ENCODE data around the gene ALDH1L2. TPM values are rescaled to one million over a fixed set of nuclear protein-coding genes. Genes with fewer than 3 reads are reported as not detected.

The ALDH1L2 gene
- total RNA-seq, 2 donors from 2014 or later: 0.22 to 0.27 TPM

DNA sequence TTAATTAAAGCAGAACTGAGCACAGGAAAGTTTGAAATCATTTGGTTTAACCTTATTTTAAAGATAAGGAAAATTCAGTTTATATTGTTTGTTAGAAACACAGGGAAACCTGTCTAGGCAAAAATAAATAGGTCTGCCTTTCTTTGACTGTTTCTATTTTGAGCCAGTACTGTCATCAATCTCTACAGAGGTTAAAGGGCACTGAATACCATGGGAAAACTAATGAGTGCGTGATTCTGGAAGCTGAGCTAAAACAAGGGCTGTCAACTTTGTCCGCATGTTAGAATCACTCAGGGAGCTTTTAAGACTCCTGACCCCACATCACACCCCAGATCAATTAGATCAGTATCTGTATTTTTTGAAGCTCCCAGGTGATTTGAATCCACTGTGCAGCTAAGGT is 59.3 kb downstream of the ALDH1L2 start:
- no peaks in the 10 kb centered on the region for H3K9me3 Mint-ChIP-seq
- Histone ChIP-seq H3K4me1 (ENCODE audit: control insufficient read depth, insufficient read depth, low read length) (no peaks in the 10 kb centered on the region), H3K4me3 (ENCODE audit: low read length) (no peak overlapping the region), H3K27ac (ENCODE audit: low read depth, low read length) (no peak overlapping the region), H3K36me3 (ENCODE audit: control insufficient read depth, insufficient read depth, low read length) (no peaks in the 10 kb centered on the region), H3K9ac (ENCODE audit: extremely low read depth, low read length, poor library complexity, severe bottlenecking) (no peak overlapping the region), H3K9me3 (ENCODE audit: control insufficient read depth, low read length) (no peaks in the 10 kb centered on the region), H3K27me3 (ENCODE audit: control insufficient read depth, insufficient read depth, low read length, poor library complexity, severe bottlenecking) (no peaks in the 10 kb centered on the region)
- TF ChIP-seq, protein P1, sequence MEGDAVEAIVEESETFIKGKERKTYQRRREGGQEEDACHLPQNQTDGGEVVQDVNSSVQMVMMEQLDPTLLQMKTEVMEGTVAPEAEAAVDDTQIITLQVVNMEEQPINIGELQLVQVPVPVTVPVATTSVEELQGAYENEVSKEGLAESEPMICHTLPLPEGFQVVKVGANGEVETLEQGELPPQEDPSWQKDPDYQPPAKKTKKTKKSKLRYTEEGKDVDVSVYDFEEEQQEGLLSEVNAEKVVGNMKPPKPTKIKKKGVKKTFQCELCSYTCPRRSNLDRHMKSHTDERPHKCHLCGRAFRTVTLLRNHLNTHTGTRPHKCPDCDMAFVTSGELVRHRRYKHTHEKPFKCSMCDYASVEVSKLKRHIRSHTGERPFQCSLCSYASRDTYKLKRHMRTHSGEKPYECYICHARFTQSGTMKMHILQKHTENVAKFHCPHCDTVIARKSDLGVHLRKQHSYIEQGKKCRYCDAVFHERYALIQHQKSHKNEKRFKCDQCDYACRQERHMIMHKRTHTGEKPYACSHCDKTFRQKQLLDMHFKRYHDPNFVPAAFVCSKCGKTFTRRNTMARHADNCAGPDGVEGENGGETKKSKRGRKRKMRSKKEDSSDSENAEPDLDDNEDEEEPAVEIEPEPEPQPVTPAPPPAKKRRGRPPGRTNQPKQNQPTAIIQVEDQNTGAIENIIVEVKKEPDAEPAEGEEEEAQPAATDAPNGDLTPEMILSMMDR (conservative IDR thresholded peaks at IDR 0.05): no peak
- 90 to 100% methylated on average over 2 of the region's 2 CpGs for WGBS, 2 experiments (ENCODE audit: insufficient coverage in 1 of 2, insufficient read length in 1 of 2)
- no peak overlapping the region for H3K4me3 Mint-ChIP-seq
- no peaks in the 10 kb centered on the region for H3K36me3 Mint-ChIP-seq (ENCODE audit: low read depth)
- DNase-seq: no peak
- no peaks in the 10 kb centered on the region for H3K4me1 Mint-ChIP-seq
- no peak overlapping the region for H3K27ac Mint-ChIP-seq
- no peaks in the 10 kb centered on the region for H3K27me3 Mint-ChIP-seq (ENCODE audit: insufficient read depth)

DNA sequence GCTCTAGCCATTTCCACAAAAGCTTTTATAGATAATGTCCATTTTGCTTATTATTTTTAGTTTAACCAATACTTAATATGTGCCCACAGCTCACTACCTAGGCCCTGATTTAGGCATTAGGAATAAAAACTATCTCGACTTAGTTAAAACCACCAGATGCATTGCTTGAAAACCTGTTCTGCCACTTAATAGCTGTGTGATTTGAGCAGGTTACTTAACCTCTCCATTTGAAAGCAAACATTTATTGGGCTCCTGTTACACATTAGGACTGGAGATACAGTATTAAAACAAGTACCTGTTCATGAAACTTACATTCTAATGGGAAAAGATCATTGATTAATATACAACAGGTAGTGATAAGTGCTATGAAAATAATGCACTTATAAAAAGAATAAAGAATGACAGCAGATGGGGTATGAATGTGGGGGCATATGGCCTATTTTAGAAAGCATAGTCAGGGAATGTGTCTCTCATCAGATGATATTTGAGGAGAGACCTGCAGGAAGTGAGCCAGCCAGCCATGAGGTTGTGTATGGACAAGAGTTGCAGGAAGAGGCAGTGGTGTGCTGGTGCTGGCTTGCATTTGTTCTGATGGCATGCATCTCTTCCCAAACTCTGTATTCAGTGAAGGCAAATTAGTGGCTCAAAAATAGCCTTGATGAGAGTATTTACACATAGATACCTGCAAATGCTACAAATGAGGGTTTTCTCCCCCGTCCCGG is 63.9 kb downstream of the ALDH1L2 start:
- no peak overlapping the region for H3K4me3 Mint-ChIP-seq
- H3K36me3 ChIP-seq (ENCODE audit: control insufficient read depth, insufficient read depth, low read length): peaks cover 7% of the 10 kb centered on the region
- peaks cover 11% of the 10 kb centered on the region for H3K36me3 Mint-ChIP-seq (ENCODE audit: low read depth)
- no peak overlapping the region for H3K27ac ChIP-seq (ENCODE audit: low read depth, low read length)
- H3K9ac ChIP-seq (ENCODE audit: extremely low read depth, low read length, poor library complexity, severe bottlenecking): no peak overlapping the region
- H3K4me1 ChIP-seq (ENCODE audit: control insufficient read depth, insufficient read depth, low read length): no peaks in the 10 kb centered on the region
- no peaks in the 10 kb centered on the region for H3K9me3 Mint-ChIP-seq
- H3K27ac Mint-ChIP-seq: no peak overlapping the region
- no peaks in the 10 kb centered on the region for H3K9me3 ChIP-seq (ENCODE audit: control insufficient read depth, low read length)
- H3K4me1 Mint-ChIP-seq: no peaks in the 10 kb centered on the region
- no peaks in the 10 kb centered on the region for H3K27me3 Mint-ChIP-seq (ENCODE audit: insufficient read depth)
- DNase-seq: no peak
- H3K4me3 ChIP-seq (ENCODE audit: low read length): no peak overlapping the region
- no peaks in the 10 kb centered on the region for H3K27me3 ChIP-seq (ENCODE audit: control insufficient read depth, insufficient read depth, low read length, poor library complexity, severe bottlenecking)
- TF ChIP-seq, protein P1 (conservative IDR thresholded peaks at IDR 0.05): no peak
- WGBS, 2 experiments (ENCODE audit: insufficient coverage in 1 of 2, insufficient read length in 1 of 2): 93 to 100% methylated on average over 3 of the region's 3 CpGs

- Mint-ChIP-seq H3K9me3 (peaks cover under 1% of the 10 kb centered on the region), H3K4me3 (no peak overlapping the region), H3K27me3 (ENCODE audit: insufficient read depth) (no peaks in the 10 kb centered on the region), H3K4me1 (no peaks in the 10 kb centered on the region), H3K36me3 (ENCODE audit: low read depth) (peaks cover 23% of the 10 kb centered on the region), H3K27ac (no peak overlapping the region)
- no peak overlapping the region for H3K4me3 ChIP-seq (ENCODE audit: low read length)
- peak overlapping the region; percentile 17 for H3K27ac ChIP-seq (ENCODE audit: low read depth, low read length)
- DNase-seq: no peak
- H3K27me3 ChIP-seq (ENCODE audit: control insufficient read depth, insufficient read depth, low read length, poor library complexity, severe bottlenecking): no peaks in the 10 kb centered on the region
- TF ChIP-seq, protein P1 (conservative IDR thresholded peaks at IDR 0.05): no peak
- no peaks in the 10 kb centered on the region for H3K4me1 ChIP-seq (ENCODE audit: control insufficient read depth, insufficient read depth, low read length)
- 80 to 84% methylated on average over 8 to 9 of the region's 9 CpGs for WGBS, 2 experiments (ENCODE audit: insufficient coverage in 1 of 2, insufficient read length in 1 of 2)
- no peaks in the 10 kb centered on the region for H3K9me3 ChIP-seq (ENCODE audit: control insufficient read depth, low read length)
- peaks cover 15% of the 10 kb centered on the region for H3K36me3 ChIP-seq (ENCODE audit: control insufficient read depth, insufficient read depth, low read length)
- H3K9ac ChIP-seq (ENCODE audit: extremely low read depth, low read length, poor library complexity, severe bottlenecking): no peak overlapping the region
These were observed 65.5 kb downstream of the ALDH1L2 start for GRCh38 chr12:105018776-105019175.
